HUDEP-2 (cell line): ENCODE results near the gene ATF7.
A peak's percentile ranks its signal among the peaks of the same experiment; 100 is the strongest.

Experiments used
- DNase-seq, 76 experiments: peaks; one replicate each; lab custom pipeline; 2025; ENCODE audit not compliant: unreplicated experiment in 76 of 76; lab: John Stamatoyannopoulos, UW

ATF7 gene

DNA sequence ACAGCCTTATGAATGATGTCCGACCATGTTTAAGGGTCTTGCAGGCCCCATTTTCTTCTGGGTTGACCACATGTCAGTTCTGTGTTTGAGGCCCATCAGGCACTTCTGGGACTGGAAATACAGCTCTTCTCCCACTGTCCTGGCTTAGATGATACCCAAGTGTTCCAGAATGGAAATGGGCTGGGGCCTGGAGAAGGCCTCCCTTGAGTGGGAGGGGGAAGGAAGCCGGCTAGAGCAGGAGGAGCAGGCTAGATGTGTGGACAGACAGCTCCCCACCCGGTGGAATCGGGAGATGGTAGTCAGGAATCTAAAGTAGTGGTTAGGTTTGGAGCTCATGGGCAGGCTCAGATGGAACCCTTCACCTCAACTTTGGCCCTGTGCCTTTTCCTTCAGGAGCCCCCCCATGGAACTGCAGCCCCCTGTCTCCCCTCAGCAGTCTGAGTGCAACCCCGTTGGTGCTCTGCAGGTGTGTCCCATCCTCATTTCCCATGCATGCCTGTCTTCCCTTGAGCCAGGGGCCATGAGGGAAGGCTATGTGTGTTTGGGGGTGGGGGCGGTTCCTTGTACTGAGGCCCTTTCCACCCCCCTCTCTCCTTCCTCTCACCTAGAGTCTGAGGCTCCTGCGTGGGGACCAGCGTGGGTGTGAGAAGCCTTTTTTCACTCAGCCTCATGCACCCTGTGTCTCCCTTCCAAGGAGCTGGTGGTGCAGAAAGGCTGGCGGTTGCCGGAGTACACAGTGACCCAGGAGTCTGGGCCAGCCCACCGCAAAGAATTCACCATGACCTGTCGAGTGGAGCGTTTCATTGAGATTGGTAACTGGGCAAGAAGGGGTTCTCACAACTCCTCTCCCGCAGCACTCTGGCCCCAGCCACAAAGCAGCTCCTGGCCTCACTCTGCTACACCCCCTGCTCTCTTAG lies 121.9 kb downstream of the ATF7 start:
- no peak for DNase-seq

DNA sequence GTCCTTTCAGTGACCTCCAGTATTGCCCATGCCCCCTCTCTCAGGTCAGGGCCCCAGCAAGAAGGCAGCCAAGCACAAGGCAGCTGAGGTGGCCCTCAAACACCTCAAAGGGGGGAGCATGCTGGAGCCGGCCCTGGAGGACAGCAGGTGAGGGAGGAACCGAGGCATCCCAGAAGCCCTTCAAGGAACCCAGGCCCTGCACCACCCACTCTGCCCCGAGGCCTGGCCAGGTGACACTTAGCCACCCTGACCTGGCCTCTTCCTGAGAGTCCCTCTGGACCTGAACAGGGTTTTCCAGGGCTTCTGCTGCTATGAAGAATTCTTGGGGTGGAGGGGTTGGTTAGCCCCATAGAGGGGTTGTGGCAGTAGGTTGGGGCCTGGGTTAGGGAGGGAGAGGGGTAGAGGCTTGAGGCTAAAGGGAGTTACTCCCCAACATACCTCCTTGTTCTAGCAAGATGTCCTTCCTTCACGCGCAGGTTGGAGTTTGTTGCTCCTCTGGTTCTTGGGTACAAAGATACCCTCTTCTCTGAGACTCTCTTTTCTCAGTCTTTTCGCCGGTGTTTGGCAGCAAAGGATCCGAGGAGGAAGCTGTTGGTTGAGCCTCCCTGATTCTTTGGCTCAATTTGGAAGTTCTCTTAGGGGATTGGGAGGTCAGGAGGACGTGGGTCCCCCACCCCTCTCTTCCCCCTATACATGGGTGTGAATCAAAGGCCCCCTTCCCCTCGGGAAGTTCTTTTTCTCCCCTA lies 123.0 kb downstream of the ATF7 start:
- no peak for DNase-seq

DNA sequence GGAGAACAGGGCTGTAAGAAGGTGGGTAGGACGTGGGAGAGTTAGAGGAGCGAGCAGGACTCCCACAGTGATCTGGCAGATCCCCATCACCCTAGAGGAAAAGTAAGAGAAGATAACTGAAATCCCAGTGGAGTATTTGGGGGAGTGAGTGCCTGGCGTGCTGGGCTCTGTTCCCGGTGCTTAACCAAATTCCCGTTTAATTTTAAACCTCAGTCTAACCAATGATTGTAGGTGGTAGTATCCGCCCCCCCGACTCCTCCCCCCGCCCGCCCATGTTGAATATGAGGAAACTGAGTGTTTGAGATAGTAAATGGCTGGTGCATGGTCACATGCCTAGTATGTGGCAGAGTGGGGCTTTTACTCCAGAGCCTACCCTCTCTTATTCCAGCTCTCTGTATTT lies 123.9 kb downstream of the ATF7 start:
- DNase-seq = no peak

GRCh38 chr12:53501615-53502181 lies 124.5 kb downstream of the ATF7 start:
- DNase-seq = no peak

- peak in 75 of 76 experiments; percentile 80 to 99 (median 96) for DNase-seq
Observed at GRCh38 chr12:53500776-53501614, 125.2 kb downstream of the ATF7 start, which contains the start of gene TARBP2. Gene TARBP2 (plus strand): TSS chr12:53501283. CDS start chr12:53501409, 126 bp downstream.

GRCh38 chr12:53500142-53500775 lies 125.9 kb downstream of the ATF7 start:
- peak in 12 of 76 experiments; percentile 10 to 80 (median 26) for DNase-seq

DNA sequence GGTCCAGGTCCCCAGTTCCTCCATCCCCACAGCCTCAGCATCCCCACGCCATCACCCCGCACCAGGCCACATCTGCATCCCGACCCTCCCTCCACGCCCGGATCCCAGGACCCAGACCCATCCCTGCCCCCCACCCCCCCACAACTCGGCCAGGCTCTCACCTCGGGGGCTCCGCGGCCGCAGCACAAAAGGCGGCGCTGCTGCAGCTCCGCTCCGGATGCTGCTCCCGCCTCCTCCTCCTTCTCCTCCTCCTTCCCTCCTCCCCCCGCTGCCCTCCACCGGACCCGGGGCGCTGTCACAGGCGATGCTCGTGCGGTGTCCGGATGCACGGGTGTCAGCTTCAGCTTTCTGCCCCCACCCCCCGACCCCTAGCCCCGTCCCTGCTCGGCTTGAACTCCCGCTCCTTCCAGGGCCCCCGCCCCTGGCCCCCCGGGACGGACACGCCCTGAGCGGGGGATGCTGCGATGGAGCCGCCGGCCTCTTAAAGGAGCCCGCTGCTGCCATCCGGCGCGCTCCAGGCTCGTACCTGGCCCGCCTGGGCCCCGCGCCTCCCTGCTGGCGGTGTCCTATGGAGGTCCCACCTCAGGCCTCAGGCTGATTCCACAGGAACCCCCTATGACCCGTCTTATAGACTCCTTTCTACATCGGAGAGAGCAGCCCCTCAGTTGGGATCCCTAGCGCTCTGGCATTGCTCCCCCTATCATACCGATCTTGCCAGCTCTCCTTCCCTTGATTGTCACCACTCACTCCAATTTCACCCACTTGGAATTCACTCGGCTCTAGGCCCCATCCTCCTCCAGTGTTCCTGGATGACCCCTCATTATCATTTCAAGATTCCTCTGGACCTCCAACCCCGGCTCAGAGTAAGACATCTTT lies 126.7 kb downstream of the ATF7 start, which contains the start of gene MAP3K12:
Gene MAP3K12 (minus strand): TSS at position 193 of the 876 bp plus-strand sequence. CDS start 12,067 bp downstream, outside the sequence.
- DNase-seq = peak in 19 of 76 experiments; percentile 9 to 65 (median 24)

DNA sequence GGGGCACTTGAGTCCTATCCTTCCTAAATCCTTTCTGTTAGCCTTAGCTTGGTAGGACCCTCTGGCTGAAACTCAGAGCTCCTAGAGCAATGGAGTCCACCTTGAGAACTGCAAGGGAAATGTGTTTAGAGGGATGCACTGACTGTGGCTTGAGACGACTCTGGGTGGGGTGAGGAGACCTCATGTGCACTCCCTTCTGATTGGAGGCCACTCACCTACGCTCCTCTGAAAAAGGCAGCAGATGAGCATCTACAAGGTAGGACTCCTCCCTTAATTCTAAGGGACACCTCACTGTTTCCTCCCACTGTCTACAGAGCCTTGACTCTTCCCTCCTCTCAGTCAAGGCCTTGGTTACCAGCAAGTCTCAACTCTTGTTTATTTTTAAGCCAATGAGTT lies 127.9 kb downstream of the ATF7 start:
- DNase-seq = no peak

- DNase-seq = no peak
Observed at GRCh38 chr12:53497461-53497860, 128.7 kb downstream of the ATF7 start.

- DNase-seq = no peak
Observed at GRCh38 chr12:53496752-53497032, 129.5 kb downstream of the ATF7 start.

DNA sequence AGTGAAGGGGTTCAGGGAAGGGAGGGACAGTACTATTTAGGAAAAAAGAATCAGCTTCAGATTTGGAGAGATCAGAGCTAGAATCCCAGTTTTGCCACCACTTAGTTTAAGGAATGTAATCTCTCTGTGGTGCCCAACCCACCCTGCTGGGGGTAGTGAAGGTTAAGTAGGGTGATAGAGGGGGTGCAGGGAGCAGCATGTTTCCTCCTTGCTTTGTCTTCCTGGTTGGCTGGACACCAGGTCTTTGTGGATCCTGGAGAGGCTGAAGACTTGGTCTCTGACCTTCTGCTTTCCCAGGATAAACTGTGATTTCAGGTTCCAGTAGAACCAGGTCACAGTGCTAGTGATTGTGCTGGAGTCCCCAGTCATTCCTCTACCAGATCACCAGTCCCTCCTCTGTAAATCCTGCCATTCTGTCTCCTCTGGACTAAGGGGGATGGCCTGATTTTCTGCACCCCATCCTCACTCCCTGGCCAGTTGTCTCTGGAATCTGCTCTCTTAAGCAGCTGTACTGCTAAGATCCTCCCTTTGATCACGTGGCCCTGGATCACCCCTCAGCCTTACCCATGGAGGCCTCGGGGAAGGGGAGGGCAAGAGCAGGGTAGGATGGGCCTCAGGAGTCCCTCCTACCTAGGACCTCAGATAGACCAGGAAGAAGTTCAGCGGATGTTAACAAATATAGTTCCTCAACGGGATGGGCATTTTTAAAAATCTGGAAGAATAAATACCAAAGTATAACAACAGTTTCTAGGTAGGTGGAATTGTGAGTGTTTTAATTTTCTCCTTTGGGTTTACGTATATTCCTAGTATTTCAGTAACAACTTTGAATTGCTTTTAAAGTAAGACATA lies 130.1 kb downstream of the ATF7 start:
- peak in 40 of 76 experiments; percentile 5 to 55 (median 28) for DNase-seq

- DNase-seq = peak in 5 of 76 experiments; percentile 10 to 31 (median 18)
Observed at GRCh38 chr12:53493610-53494391, 132.4 kb downstream of the ATF7 start.

- peak in 73 of 76 experiments; percentile 27 to 87 (median 74) for DNase-seq
Observed at GRCh38 chr12:53492830-53493609, 133.2 kb downstream of the ATF7 start.

DNA sequence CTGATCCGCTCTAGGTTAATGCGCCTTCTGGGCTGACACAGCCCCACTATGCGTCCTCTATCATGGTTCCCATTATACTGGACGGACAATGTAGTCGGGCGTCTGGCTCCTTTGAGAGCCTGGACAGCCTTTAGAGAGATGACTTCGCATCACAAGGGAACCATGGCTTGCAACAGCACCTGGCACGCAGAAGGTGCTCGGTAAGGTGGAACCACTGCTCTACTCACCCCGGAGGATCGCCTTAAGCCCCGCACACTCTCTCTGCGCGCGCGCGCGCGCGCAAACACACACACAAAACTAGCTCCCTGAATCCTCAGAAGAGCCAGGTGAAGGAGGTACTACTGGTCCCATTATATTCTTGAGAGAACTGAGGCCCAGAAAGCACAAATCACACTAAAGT lies 134.0 kb downstream of the ATF7 start:
- DNase-seq = no peak

DNA sequence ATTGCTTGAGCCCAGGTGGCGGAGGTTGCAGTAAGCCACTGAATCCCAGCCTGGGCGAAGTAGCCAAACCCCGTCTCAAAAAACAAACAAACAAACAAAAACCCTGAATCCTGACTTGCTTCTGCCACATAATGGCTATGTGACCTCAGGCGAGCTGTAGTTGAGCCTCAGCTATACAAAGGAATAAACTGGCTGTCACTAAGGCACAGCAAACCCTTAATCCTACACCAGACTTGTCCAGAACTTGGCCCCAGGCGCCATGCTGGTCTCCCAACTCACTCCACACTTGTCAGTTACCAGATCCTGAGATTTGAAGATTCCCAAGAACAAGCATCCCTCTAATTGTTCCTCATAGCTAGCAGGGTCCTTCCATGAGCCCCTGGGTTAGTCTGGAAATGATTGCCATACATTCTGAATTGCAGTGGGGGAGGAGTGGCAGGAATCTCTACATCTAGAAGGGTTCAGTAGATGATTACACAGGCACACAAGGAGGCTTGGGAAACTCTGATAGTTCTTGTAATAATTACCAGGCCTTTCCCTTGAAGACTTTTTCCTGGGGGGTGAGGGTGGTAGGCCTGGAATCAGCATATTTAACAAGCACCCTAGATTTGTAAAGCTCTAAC lies 136.8 kb downstream of the ATF7 start:
- no peak for DNase-seq
